Activated B cell treated with CpG ODN at 0.5 μM for 24 hours (primary cell): Measurements from ENCODE around the gene TP53I3. TPM values are rescaled to one million over a fixed set of nuclear protein-coding genes. Genes with fewer than 3 reads are reported as not detected.
A peak's percentile ranks its signal among the peaks of the same experiment; 100 is the strongest.

ENCODE experiments used
- ATAC-seq: fragments of 200-7000 bp; cut with Tn5 transposase; one replicate; pipeline ENCODE4 v1.10.0; 2021; ENCODE audit warnings: low read depth, mild to moderate bottlenecking, moderate library complexity
- CTCF ChIA-PET: fragments of 350-600 bp; sonication (Branson Sonifier 250); formaldehyde crosslinking; loops from one replicate; lab custom pipeline; 2021; ENCODE audit warnings: antibody characterized with exemption; lab: Charles Lee
- POLR2A ChIA-PET: fragments of 350-600 bp; sonication (Branson Sonifier 250); formaldehyde crosslinking; loops from one replicate; lab custom pipeline; 2021; ENCODE audit warnings: antibody characterized with exemption; lab: Charles Lee
- DNase-seq: peaks from one replicate; pipeline ENCODE4 v3.0.0; 2022
- H3K27ac Mint-ChIP-seq: one replicate; pipeline ENCODE4 v1.8.0; 2020; ENCODE audit warnings: mixed read lengths
- H3K27me3 Mint-ChIP-seq: one replicate; pipeline ENCODE4 v1.8.0; 2021; ENCODE audit warnings: mixed read lengths
- H3K36me3 Mint-ChIP-seq: one replicate; pipeline ENCODE4 v1.8.0; 2021; ENCODE audit warnings: low read depth, mixed read lengths
- H3K4me1 Mint-ChIP-seq: one replicate; pipeline ENCODE4 v1.8.0; 2021; ENCODE audit warnings: mixed read lengths
- H3K4me3 Mint-ChIP-seq: one replicate; pipeline ENCODE4 v1.8.0; 2020; ENCODE audit warnings: mild to moderate bottlenecking, mixed read lengths
- H3K9me3 Mint-ChIP-seq: one replicate; pipeline ENCODE4 v1.8.0; 2020; ENCODE audit warnings: mixed read lengths
- intact Hi-C: fragments of 100-400 bp; cut with micrococcal nuclease; formaldehyde crosslinking; loops from one replicate; pipeline ENCODE4 v1.15.1; 2024
- total RNA-seq: library from RNA; stranded (reverse); gene quantifications from 2 replicates; pipeline ENCODE4 v1.2.3, GENCODE V29; 2022
- TF ChIP-seq, protein P1 (sequence below): fragments of 200-600 bp; IDR thresholded peaks from one replicate; pipeline ENCODE4 v1.8.0; 2022; ENCODE audit warnings: antibody characterized with exemption, mild to moderate bottlenecking

TP53I3 gene
- total RNA-seq, 1 donor from 2014 or later = 6.3 TPM

DNA sequence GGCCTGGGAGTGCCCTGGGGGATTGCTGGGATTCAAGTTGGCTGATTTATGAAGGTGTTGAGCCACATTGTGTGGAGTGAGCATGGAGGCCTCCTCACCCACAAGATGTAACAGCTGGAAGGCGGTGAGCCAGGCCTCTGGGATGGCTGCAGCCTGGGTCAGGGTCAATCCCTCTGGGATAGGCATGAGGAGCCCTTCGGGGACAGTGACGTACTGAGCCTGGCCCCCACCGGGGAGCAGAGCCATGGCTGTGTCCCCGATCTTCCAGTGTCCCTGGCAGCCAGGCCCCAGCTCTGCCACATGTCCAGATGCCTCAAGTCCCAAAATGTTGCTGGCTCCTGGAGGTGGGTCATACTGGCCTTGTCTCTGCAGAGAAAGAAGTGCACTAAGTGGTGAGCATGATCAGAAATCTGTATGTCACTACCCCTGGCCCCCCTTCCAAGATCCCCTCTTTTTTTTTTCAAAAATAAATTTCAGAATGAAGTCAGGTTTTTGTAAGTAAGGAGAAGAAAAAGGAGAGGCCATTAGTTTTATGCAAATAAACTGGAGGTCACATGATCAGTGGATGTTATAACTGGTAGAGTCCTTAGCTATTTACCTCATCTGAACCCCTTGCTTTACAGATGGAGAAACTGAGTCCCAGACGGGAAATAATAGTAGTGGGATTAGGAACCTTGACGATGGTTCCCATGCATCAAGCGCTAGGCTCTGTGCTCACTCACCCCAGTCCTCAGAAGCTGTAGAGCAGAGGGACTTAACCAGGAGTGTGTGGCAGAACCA lies 1.7 kb downstream of the TP53I3 start:
- peak overlapping the region; percentile 92 for H3K4me3 Mint-ChIP-seq
- H3K36me3 Mint-ChIP-seq = peaks cover 13% of the 10 kb centered on the region
- CTCF ChIA-PET = interaction anchor here (0.6 to 4.0 kb wide), 11 partner anchors 10 to 257 kb away, joined by 3 to 86 read pairs (median 3); partner anchors contain the start of gene ATAD2B
- no peaks in the 10 kb centered on the region for H3K9me3 Mint-ChIP-seq
- H3K4me1 Mint-ChIP-seq = peaks cover 16% of the 10 kb centered on the region
- TF ChIP-seq, protein P1, sequence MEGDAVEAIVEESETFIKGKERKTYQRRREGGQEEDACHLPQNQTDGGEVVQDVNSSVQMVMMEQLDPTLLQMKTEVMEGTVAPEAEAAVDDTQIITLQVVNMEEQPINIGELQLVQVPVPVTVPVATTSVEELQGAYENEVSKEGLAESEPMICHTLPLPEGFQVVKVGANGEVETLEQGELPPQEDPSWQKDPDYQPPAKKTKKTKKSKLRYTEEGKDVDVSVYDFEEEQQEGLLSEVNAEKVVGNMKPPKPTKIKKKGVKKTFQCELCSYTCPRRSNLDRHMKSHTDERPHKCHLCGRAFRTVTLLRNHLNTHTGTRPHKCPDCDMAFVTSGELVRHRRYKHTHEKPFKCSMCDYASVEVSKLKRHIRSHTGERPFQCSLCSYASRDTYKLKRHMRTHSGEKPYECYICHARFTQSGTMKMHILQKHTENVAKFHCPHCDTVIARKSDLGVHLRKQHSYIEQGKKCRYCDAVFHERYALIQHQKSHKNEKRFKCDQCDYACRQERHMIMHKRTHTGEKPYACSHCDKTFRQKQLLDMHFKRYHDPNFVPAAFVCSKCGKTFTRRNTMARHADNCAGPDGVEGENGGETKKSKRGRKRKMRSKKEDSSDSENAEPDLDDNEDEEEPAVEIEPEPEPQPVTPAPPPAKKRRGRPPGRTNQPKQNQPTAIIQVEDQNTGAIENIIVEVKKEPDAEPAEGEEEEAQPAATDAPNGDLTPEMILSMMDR = no peak
- H3K27me3 Mint-ChIP-seq = no peaks in the 10 kb centered on the region
- DNase-seq (no peak), ATAC-seq (no peak)
- POLR2A ChIA-PET = interaction anchor here (0.7 to 4.0 kb wide), 4 partner anchors 36 to 258 kb away, joined by 3 to 53 read pairs (median 12); partner anchors contain the start of genes ATAD2B and WDCP
- intact Hi-C loops = loop anchor here (5.0 to 10.0 kb wide), 2 partner anchors 216 to 448 kb away; no protein-coding TSS in a partner anchor
- H3K27ac Mint-ChIP-seq = peak overlapping the region; percentile 92

- TF ChIP-seq, protein P1 = no peak
- ChIA-PET CTCF (no interaction called here), POLR2A (no interaction called here)
- DNase-seq = no peak
- Mint-ChIP-seq H3K27ac (no peak overlapping the region), H3K4me3 (no peak overlapping the region), H3K9me3 (no peaks in the 10 kb centered on the region), H3K36me3 (peaks cover 20% of the 10 kb centered on the region), H3K27me3 (no peaks in the 10 kb centered on the region), H3K4me1 (peaks cover 28% of the 10 kb centered on the region)
- intact Hi-C loops = loop anchor here (5.0 to 10.0 kb wide), 2 partner anchors 213 to 446 kb away; no protein-coding TSS in a partner anchor
- no peak for ATAC-seq
These were observed 3.9 kb downstream of the TP53I3 start for GRCh38 chr2:24080701-24081100.

GRCh38 chr2:24077879-24078278 lies 6.8 kb downstream of the TP53I3 start:
- Mint-ChIP-seq H3K36me3 (peaks cover 35% of the 10 kb centered on the region), H3K27ac (peak overlapping the region; percentile 99), H3K4me3 (peak overlapping the region; percentile 100), H3K27me3 (no peaks in the 10 kb centered on the region), H3K9me3 (no peaks in the 10 kb centered on the region), H3K4me1 (peaks cover 25% of the 10 kb centered on the region)
- ATAC-seq = no peak
- TF ChIP-seq, protein P1 = no peak
- DNase-seq = no peak
- ChIA-PET CTCF (interaction anchor here (2.1 kb wide), 1 partner anchor 151 kb away, joined by 15 read pairs; the partner anchor contains the start of gene ATAD2B), POLR2A (interaction anchor here (0.6 to 3.1 kb wide), 2 partner anchors 150 to 220 kb away, joined by 3 to 111 read pairs; partner anchors contain the start of gene ATAD2B)
- intact Hi-C loops = loop anchor here (5.0 kb wide), 2 partner anchors 714 to 1954 kb away; partner anchors contain the start of genes CENPO, PTRHD1 and RAB10

DNA sequence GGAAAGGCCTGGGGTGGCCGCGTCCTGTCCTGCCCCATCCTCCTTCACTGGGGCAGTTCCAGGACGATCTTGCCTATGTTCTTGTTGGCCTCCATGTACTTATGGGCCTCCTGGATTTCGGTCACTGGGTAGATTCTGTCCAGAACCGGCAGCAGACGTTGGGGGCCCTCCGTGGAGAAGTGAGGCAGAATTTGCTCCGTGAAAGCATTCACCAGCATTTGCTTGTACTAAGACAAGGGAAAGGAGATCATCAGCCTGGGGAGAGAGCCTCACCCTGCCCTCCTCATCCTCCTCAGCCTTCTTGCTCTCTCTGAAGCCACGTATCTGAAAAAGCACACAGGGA lies 7.1 kb downstream of the TP53I3 start:
- TF ChIP-seq, protein P1 = no peak
- CTCF ChIA-PET = interaction anchor here (2.1 kb wide), 1 partner anchor 150 kb away, joined by 15 read pairs; the partner anchor contains the start of gene ATAD2B
- Mint-ChIP-seq H3K9me3 (no peaks in the 10 kb centered on the region), H3K27ac (peak overlapping the region; percentile 99), H3K36me3 (peaks cover 38% of the 10 kb centered on the region), H3K4me3 (peak overlapping the region; percentile 100), H3K27me3 (no peaks in the 10 kb centered on the region), H3K4me1 (peaks cover 27% of the 10 kb centered on the region)
- POLR2A ChIA-PET = interaction anchor here (0.6 to 3.1 kb wide), 4 partner anchors 27 to 291 kb away, joined by 3 to 111 read pairs (median 16); partner anchors contain the start of genes ATAD2B and FKBP1B
- intact Hi-C loops = loop anchor here (5.0 kb wide), 2 partner anchors 715 to 1955 kb away; partner anchors contain the start of genes CENPO, PTRHD1 and RAB10
- DNase-seq (no peak), ATAC-seq (no peak)
